Pancreas (tissue), 10 donors: ENCODE measurements around the gene RRAGD. TPM values are rescaled to one million over a fixed set of nuclear protein-coding genes. Genes with fewer than 3 reads are reported as not detected.

Experiments used
- ATAC-seq, 4 donors: fragments of 200-7000 bp; cut with Tn5 transposase; one replicate each; pipeline versions ENCODE4 v1.8.0 to v1.9.1; 2020; ENCODE audit warnings: mild to moderate bottlenecking in 4 of 4, moderate library complexity in 4 of 4
- DNase-seq, 6 donors: peaks; one replicate each; pipeline ENCODE4 v3.0.0-alpha.2; 2020
- FAIRE-seq: peaks from 2 replicates; lab custom pipeline; 2012; peaks lifted over from hg19 to GRCh38; lab: Jason Lieb, UNC
- H3K27ac ChIP-seq, 4 donors: fragments of 200-600 bp; sonication (generic); 1 replicate in 3 of 4; 2 replicates in 1 of 4; pipeline versions ENCODE4 v1.5.0 to v1.8.0; 2020
- H3K27me3 ChIP-seq, 4 donors: fragments of 200-600 bp; one replicate each; pipeline ENCODE4 v1.8.0; 2021
- H3K36me3 ChIP-seq, 3 donors: fragments of 200-600 bp; sonication (generic) in 1 of 3; one replicate each; pipeline versions ENCODE4 v1.5.0 to v1.8.0; 2020 to 2021
- H3K4me1 ChIP-seq, 3 donors: fragments of 200-600 bp; one replicate each; pipeline ENCODE4 v1.8.0; 2021
- H3K4me3 ChIP-seq, 4 donors: fragments of 200-600 bp; sonication (generic) in 2 of 4; one replicate each; pipeline versions ENCODE4 v1.5.0 to v1.8.0; 2020 to 2021
- H3K9me3 ChIP-seq, 4 donors: fragments of 200-600 bp; one replicate each; pipeline ENCODE4 v1.8.0; 2021
- CTCF ChIP-seq, 4 donors: fragments of 200-600 bp; sonication (generic) in 3 of 4; IDR thresholded peaks; one replicate each; pipeline versions ENCODE4 v1.5.0 to v1.8.0; 2021; ENCODE audit warnings: antibody characterized with exemption in 4 of 4
- WGBS, 2 donors: extraction: QIAGEN DNeasy Blood & Tissue Kit; methylation state at CpG; one replicate each; pipeline ENCODE4 v1.1.7; 2013; 5-methylcytosine and 5-hydroxymethylcytosine counted together
- intact Hi-C, 3 donors: fragments of 100-400 bp; cut with DNase I; formaldehyde crosslinking; loops; one replicate each; pipeline versions ENCODE4 v1.11.1 to v1.14.2; 2022
- polyA plus RNA-seq, 2 donors: library from polyadenylated mRNA; stranded (reverse); fragments of 200-250 nt; gene quantifications; one replicate each; pipeline ENCODE4 v1.2.3, GENCODE V29; 2013
- total RNA-seq, 6 donors: library from RNA; stranded (reverse); fragmentation: NEBNext Ultra II Directional in 4 of 6; extraction: Animal tissue kit (Norgen Biotek cat#: 25700) in 4 of 6; gene quantifications; one replicate each; pipeline versions ENCODE4 v1.2.1 to v1.2.4, GENCODE V29; 2021 to 2023
- donor health status: healthy with polysubstance abuse.
- donor health status: DM: no; HTN: no; CAD: no; lungs with moderate emphysema.
- donor health status: DM: no; HTN: no; CAD: no.
- donor health status: control.
- donor health status: control.
- donor health status: Bipolar disorder and iron deficiency.
- donor health status: DM: yes; HTN: yes; CAD: no.
- donor health status: DM: no; HTN: no; CAD: no.
- donor health status: DM: no; HTN: no; CAD: no.
- donor health status: DM: yes; HTN: yes; CAD: no.

Gene RRAGD
- total and polyA plus RNA-seq, 8 donors: 2.8 to 15.4 (median 10.2) TPM

DNA sequence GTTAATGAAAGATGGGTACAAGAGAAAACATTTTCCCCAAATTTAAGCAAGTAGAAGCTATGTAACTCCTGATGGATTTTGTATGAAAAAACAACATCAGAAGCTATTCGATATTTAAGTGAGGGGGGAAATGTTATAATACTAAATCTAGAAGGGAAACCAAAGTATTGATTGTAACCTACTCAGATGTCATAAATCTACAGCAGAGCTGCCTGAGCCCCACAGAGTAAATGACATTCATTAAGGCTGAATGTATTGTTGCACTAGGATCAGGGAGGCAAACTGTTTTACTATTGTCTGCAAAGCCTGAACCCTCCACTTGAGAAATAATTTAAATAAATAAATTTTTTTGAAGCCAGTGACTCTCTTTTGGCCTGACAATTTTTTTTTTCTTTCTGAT is 40.2 kb upstream of the RRAGD start:
- no peaks in the 10 kb centered on the region for H3K36me3 ChIP-seq
- no peak for FAIRE-seq
- H3K4me3 ChIP-seq: no peak overlapping the region
- H3K27me3 ChIP-seq: no peaks in the 10 kb centered on the region
- DNase-seq: no peak
- intact Hi-C loops: no loop called here
- no peaks in the 10 kb centered on the region for H3K4me1 ChIP-seq
- H3K27ac ChIP-seq: no peak overlapping the region
- 45 to 46% methylated on average over 1 of the region's 1 CpG for WGBS, 2 donors
- ATAC-seq: no peak
- no peak for TF ChIP-seq CTCF (IDR thresholded peaks at IDR 0.05)
- no peaks in the 10 kb centered on the region for H3K9me3 ChIP-seq

DNA sequence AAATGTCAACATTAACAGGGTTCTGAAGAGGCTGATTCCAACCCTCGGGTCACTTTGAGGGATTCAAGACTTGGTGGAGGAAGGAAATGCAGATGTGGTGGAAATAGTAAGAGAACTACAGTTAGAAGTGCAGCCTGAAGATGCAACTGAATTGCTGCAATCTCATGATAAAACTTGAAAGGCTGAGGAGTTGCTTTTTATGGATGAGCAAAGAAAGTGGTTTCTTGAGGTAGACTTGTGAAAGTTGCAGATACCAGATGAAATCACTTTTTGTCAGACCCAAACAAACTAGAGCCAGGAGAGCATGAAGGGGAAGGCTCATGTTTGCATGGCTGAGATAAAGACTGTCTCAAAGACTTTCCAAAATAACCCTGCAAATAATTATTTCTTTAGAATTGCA is 37.1 kb upstream of the RRAGD start:
- no peaks in the 10 kb centered on the region for H3K36me3 ChIP-seq
- H3K27ac ChIP-seq: no peak overlapping the region
- no peak overlapping the region for H3K4me3 ChIP-seq
- ATAC-seq (no peak), FAIRE-seq (no peak), DNase-seq (no peak)
- WGBS, 2 donors: 55 to 60% methylated on average over 1 of the region's 1 CpG
- no peaks in the 10 kb centered on the region for H3K9me3 ChIP-seq
- intact Hi-C loops: no loop called here
- no peak for TF ChIP-seq CTCF (IDR thresholded peaks at IDR 0.05)
- H3K4me1 ChIP-seq: no peaks in the 10 kb centered on the region
- no peaks in the 10 kb centered on the region for H3K27me3 ChIP-seq

- no peaks in the 10 kb centered on the region for H3K9me3 ChIP-seq
- TF ChIP-seq CTCF (IDR thresholded peaks at IDR 0.05): no peak
- ATAC-seq (peak; percentile 50 to 99 (median 90)), DNase-seq (peak in 1 of 6 donors; percentile 10), FAIRE-seq (no peak)
- no peak overlapping the region for H3K4me3 ChIP-seq
- H3K36me3 ChIP-seq: no peaks in the 10 kb centered on the region
- no peaks in the 10 kb centered on the region for H3K27me3 ChIP-seq
- peak overlapping the region in 2 of 4 donors; percentile 45 to 48 for H3K27ac ChIP-seq
- intact Hi-C loops: no loop called here
- 17 to 18% methylated on average over 5 of the region's 5 CpGs for WGBS, 2 donors
- H3K4me1 ChIP-seq: peaks cover 0 to 9% (median 7%) of the 10 kb centered on the region in 3 donors
Measured at GRCh38 chr6:89443658-89444057, 31.6 kb upstream of the RRAGD start.

GRCh38 chr6:89440200-89440599 is 28.1 kb upstream of the RRAGD start:
- no peak overlapping the region for H3K27ac ChIP-seq
- peaks cover 0 to 9% (median 7%) of the 10 kb centered on the region in 3 donors for H3K4me1 ChIP-seq
- no peaks in the 10 kb centered on the region for H3K27me3 ChIP-seq
- FAIRE-seq (no peak), ATAC-seq (no peak), DNase-seq (no peak)
- no peaks in the 10 kb centered on the region for H3K36me3 ChIP-seq
- 96 to 98% methylated on average over 3 of the region's 3 CpGs for WGBS, 2 donors
- intact Hi-C loops: no loop called here
- H3K4me3 ChIP-seq: no peak overlapping the region
- H3K9me3 ChIP-seq: no peaks in the 10 kb centered on the region
- no peak for TF ChIP-seq CTCF (IDR thresholded peaks at IDR 0.05)

- FAIRE-seq (no peak), ATAC-seq (no peak), DNase-seq (no peak)
- Histone ChIP-seq H3K27me3 (no peaks in the 10 kb centered on the region), H3K4me3 (no peak overlapping the region), H3K36me3 (no peaks in the 10 kb centered on the region), H3K27ac (no peak overlapping the region), H3K4me1 (peaks cover 0 to 9% (median 7%) of the 10 kb centered on the region in 3 donors), H3K9me3 (no peaks in the 10 kb centered on the region)
- TF ChIP-seq CTCF (IDR thresholded peaks at IDR 0.05): no peak
- 91 to 93% methylated on average over 2 of the region's 2 CpGs for WGBS, 2 donors
- intact Hi-C loops: loop anchor here in 1 of 3 donors (5.0 kb wide), 1 partner anchor 168 kb away; no protein-coding TSS in a partner anchor
Measured at GRCh38 chr6:89439014-89439413, 26.9 kb upstream of the RRAGD start.
